HG03064 (cell line): ENCODE measurements around the gene LLGL2.
A peak's percentile ranks its signal among the peaks of the same experiment; 100 is the strongest.
"Not testable (repeated sequence)": the region's sequence is repeated elsewhere in the genome, so short reads cannot be mapped to it uniquely, and the experiment has no call there.

ENCODE experiments used
- ATAC-seq: cut with Tn5 transposase; IDR thresholded peaks from one replicate; pipeline ENCODE4 v1.9.1; 2021; ENCODE audit warnings: low read depth; ENCODE audit not compliant: unreplicated experiment

Gene LLGL2, protein sequence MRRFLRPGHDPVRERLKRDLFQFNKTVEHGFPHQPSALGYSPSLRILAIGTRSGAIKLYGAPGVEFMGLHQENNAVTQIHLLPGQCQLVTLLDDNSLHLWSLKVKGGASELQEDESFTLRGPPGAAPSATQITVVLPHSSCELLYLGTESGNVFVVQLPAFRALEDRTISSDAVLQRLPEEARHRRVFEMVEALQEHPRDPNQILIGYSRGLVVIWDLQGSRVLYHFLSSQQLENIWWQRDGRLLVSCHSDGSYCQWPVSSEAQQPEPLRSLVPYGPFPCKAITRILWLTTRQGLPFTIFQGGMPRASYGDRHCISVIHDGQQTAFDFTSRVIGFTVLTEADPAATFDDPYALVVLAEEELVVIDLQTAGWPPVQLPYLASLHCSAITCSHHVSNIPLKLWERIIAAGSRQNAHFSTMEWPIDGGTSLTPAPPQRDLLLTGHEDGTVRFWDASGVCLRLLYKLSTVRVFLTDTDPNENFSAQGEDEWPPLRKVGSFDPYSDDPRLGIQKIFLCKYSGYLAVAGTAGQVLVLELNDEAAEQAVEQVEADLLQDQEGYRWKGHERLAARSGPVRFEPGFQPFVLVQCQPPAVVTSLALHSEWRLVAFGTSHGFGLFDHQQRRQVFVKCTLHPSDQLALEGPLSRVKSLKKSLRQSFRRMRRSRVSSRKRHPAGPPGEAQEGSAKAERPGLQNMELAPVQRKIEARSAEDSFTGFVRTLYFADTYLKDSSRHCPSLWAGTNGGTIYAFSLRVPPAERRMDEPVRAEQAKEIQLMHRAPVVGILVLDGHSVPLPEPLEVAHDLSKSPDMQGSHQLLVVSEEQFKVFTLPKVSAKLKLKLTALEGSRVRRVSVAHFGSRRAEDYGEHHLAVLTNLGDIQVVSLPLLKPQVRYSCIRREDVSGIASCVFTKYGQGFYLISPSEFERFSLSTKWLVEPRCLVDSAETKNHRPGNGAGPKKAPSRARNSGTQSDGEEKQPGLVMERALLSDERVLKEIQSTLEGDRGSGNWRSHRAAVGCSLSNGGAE

DNA sequence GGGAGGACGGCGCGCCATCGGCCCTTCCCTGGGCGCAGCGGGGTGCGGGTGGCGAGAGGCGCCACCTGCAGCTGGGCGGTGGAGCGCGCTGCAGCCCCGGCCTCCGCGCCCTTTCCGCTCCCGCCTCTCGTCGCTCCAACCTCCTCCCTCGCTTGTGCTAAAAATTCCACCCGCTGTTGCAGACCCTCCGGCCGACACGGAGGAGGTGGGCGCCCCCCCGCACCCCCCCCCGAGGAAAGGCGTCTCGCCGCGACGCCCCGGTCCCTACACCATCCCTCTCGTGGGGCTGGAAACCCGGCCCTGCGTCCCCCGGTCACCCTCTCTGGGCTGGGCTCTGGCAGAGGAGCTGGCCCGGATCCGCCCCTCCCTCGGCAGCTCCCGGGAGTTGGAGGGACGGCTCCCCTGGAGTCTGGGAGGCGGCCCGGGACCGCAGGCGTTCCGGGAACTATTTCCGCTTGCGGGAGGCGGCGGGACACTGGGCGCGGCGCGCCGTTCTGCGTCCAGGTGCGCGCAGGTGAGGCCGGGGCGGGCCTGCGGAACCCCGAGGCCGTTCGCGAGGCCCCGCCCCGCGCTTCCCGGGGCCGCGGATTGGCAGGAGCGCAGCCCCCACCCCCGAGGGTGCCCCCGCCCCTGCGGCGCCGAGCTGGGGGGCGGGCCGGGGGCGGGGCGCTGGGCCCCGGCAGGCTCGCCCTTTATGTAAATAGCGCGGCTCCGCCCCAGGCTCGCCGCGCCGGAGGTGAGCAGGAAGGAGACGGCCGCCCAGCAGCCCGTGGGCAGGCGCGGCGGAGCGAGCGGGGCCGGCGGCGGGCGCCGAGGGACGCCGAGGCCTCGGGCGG lies at the start of gene LLGL2:
Gene LLGL2, plus strand, starts transcription at position 728 of the 836 bp plus-strand sequence. CDS start 17,730 bp downstream, outside the sequence.
- ATAC-seq = peak; percentile 76

GRCh38 chr17:75475851-75476250 lies 49.6 kb upstream of the LLGL2 start:
- ATAC-seq = no peak

DNA sequence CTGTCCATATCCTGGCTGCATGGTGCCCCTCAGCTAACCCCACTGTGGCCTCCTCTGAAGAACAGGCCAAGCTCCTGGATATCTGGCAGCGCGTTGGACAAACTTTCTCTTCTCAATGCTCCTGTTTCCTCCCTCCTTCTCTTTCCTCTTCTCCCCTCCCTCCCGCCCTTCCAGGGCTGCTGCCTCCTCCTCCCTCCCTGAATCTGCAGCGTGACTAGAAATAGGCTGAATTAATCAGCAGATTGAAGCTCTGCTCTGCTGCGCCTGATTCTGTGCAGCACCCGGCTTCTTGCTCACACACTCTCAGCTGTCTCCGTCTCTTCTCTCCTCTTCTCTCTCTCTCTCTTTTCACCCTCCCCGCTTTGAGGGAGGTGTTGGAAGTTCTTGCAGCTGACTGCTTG lies 49.2 kb upstream of the LLGL2 start:
- ATAC-seq = no peak

DNA sequence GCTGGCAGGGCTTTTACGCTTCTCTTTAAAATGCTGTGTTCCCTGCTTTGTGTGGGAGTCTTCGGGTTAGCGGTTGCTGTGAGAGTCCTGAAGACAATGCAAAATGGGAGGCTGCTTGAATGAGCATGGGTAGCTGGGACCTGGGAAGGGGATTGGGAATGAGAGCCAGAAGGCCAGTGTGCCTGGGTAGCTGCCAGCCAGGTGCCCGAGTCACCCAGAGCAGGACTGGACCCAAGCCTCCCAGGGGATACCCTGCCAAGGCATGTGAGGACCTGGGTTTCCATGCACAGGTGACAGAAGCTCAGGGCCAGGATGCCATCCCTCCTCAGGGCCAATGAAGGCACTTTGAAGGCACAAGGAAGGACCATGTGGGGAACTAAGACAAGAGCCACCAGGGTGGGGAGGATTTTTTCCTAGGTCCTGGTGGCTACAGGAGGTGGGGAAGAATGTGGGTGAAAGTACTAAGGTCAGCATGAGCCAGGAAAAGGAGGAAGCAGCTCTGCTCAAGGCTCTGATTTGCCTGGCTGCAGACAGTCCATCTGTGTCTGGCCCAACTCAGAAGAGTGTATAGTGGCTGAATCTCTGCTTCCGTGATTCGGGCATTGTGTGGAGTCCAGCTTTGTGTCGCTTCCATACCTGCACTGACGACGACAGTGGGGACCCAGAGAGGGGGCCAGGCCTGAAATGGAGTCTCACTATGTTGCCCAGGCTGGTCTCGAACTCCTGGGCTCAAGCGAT lies 48.6 kb upstream of the LLGL2 start:
- no peak for ATAC-seq

GRCh38 chr17:75477490-75477862 lies 48.0 kb upstream of the LLGL2 start:
- ATAC-seq = not testable (repeated sequence)

DNA sequence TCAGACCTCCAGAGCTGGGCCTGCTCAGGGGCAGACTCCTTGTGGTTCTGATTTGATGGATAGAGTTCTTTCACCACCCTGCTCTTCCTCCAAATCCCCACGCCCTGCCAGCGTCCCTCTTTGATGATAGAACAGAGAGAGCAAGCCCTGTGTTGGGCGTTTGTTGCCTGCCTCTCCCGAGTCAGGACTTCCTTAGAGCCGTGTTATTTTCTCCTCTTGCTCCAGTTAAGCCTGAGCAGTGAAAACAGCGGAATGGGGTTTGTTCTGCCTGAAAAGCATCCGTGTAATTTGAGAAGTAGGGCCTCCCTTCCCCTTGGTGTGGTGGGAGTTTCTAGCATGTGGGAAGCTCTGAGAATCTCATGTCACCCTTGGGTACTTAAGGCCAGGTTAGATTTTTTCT lies 47.0 kb upstream of the LLGL2 start:
- ATAC-seq = no peak

DNA sequence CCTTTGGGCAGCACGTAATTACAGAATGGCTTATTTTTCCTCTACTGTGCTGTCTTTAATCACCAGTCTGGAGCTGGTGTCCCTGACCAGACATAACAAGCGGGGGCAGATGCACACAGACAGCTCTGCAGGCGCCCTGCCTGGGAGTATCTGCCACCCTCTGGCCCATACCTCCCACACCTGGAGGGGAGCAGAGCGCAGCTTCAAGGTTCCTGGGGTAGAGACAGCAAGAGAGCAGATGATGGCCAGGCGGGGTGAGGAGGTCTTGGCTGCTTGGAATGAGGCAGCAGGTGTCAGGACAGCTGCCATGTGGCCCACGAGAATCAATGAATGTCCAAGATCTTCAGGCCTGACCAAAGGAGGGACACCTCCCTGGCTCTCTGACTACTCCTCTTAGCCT lies 45.2 kb upstream of the LLGL2 start:
- ATAC-seq = no peak

DNA sequence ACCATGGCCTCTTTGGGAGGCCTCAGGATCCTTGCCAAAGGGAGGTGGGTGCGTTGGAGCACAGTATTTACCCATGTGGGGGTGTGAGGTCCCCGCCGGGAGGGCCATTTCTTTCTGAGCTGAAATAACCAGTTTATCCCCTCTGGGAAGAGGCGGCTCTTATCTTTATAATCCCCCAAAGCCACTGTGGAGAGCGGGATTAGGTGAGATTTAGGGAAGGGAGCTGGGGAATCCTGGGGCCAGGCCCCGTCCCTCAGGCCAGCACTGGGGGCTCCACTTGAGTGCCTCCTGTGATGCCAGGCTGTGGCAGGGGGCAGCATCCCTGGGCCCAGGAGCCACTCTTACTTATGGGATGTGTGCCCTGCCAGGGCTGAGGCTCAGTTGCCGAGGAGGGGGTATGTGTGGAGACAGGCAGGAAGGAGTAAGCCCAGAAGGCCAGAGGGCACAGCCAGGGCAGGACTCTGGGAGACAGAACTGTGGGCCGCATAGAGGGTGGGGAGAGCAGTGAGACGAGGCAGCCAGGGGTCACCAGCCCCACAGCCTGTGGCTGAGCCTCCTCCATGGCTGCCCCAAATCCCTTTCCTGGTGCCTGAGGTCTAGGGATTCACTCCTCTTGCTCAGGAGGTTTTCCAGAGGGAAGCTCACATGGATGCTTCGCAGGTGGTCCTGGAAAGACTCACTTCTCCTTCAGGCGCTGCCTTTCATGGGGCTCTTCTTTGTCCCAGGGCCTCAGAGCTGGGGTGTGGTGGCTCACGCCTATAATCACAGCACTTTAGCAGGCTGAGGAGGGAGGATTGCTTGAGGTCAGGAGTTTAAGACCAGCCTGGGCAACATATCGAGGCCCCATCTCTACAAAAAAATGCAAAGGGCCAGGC lies 44.1 kb upstream of the LLGL2 start:
- ATAC-seq = no peak

DNA sequence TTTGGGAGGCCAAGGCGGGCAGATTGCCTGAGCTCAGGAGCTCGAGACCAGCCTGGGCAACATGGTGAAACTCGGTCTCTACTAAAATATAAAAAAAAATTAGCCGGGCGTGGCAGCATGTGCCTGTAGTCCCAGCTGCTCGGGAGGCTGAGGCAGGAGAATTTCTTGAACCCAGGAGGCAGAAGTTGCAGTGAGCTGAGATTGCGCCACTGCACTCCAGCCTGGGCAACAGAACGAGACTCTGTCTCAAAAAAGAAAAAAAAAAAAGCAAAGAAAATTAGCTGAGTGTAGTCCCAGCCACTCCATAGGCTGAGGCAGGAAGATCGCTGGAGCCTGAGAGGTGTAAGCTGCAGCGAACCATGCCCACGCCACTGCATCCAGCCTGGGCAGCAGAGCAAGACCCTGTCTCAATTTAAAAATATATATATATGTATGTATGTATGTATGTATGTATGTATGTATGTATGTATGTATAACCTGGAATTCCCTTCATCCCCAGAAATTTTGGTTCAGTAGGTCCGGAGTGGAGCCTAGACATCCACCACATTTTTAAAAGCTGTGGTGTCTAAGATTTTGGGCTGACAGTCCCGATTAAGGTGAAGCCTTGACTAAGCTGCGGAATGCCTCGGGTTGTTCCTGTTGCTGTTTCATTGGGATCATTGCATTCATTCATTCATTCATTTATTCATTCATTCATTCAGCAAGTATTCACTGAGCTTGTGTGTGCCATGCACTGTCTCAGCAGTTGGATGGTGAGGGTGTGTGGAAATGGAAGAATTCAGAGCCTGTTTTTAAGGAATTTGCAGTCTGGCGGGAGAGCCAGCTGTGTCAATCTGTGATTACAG lies 43.2 kb upstream of the LLGL2 start:
- ATAC-seq = no peak

DNA sequence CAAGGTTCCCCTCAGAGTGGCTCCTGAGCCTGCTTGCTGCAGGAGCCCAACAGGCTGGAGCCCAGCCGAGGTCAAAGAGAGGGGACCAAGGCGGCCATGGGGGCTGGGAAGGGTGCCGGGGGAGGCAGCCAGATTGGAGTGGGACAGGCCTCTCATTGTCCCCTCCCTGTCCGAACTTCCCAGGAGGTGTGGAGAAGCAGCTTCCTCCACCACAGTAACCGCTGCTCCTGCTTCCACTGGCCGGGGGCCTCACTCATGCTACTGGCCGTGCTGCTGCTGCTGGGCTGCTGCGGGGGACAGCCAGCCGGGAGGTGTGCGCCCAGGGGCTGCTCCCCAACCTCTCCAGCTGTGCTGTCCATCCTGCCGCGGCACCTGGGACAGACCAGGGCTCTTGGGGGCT lies 39.8 kb upstream of the LLGL2 start:
- no peak for ATAC-seq

- no peak for ATAC-seq
Observed at GRCh38 chr17:75486151-75486550, 39.3 kb upstream of the LLGL2 start.

DNA sequence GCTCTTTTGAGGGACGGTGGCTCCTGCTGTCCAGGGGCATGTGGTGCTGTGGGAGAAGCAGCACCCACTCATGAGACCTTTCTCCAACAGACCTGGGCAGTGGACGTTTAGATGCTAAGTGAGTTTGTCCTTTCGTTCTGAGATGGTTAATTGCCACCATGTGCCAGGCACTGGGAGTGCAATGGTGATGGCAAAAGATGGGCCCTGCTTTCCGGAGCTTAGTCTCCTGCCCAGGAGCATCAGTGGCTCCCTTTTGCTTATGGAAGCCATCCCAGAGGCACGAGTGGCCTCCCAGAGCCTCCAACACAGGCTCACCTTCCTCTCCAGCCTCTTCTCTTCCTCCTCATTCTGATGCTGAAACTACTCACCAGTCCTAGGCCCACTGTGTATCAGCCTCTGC lies 38.5 kb upstream of the LLGL2 start:
- ATAC-seq = no peak

DNA sequence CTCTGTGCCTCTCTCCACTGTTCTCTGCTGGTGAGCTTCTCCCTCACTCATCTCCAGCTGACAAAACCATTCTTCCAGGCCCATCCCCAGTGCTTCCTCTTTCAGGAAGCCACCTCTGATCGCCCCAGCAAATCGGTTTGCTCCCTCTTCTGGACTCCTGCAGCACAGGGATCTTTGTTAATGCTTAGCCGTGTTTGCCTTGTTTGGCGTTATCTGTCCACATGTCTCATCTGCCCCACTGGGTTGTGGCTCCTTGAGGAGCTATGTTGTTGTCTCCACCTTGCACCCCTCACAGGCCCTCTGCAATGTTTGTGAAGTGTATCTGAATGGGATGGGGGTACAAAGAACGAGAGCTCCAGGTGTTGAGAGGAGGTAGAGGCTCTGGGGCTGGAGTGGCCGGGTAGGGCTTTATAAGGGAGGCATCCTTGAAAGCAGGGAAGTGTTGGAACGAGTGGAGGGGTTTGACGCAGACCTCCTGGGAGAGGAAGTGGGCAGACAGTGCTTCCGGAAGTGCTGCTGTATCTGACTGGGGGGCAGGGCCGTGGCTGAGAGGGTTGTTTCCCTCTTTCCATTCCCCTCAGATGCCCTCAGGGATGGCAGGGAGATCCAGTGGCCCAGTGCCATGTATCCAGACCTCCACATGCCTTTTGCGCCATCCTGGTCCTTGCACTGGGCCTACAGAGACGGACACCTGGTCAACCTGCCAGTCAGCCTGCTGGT lies 38.0 kb upstream of the LLGL2 start:
- no peak for ATAC-seq

- no peak for ATAC-seq
Observed at GRCh38 chr17:75488693-75489510, 36.6 kb upstream of the LLGL2 start.

DNA sequence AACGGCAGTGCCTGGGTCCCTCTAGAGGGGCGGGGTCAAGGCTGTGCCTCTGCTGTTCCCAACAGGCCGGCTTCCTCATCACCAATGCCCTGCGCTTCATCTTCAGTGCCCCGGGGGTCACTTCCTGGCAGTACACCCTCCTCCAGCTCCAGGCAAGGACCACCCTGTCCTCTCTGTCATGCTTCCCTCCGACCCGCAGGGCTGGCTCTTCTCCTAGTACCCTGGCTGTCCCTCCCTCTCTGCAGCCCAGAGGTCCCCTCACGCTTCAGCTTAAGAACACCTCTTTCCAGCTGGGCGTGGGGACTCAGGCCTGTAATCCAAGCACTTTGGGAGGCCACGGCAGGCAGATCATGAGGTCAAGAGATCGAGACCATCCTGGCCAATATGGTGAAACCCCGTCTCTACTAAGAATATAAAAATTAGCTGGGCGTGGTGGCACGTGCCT lies 36.0 kb upstream of the LLGL2 start:
- ATAC-seq = no peak

GRCh38 chr17:75490173-75490743 lies 35.2 kb upstream of the LLGL2 start:
- no peak for ATAC-seq
